Suprapubic skin (tissue), 3 donors: ENCODE data around the gene PREX1.

ENCODE experiments used
- POLR2A ChIP-seq, 2 donors: fragments of 450-650 bp; IDR thresholded peaks; one replicate each; pipeline ENCODE4 v1.6.1; 2017; ENCODE audit warnings: antibody characterized with exemption in 2 of 2, mild to moderate bottlenecking in 2 of 2, moderate library complexity in 2 of 2
- TF ChIP-seq, protein P1 (sequence below), 2 donors: fragments of 200-600 bp in 1 of 2; fragments of 450-650 bp in 1 of 2; sonication (generic) in 1 of 2; IDR thresholded peaks; one replicate each; pipeline ENCODE4 v1.5.1; 2016 to 2019; ENCODE audit warnings: antibody characterized with exemption in 2 of 2, mild to moderate bottlenecking in 1 of 2, moderate library complexity in 1 of 2

- TF ChIP-seq, protein P1, sequence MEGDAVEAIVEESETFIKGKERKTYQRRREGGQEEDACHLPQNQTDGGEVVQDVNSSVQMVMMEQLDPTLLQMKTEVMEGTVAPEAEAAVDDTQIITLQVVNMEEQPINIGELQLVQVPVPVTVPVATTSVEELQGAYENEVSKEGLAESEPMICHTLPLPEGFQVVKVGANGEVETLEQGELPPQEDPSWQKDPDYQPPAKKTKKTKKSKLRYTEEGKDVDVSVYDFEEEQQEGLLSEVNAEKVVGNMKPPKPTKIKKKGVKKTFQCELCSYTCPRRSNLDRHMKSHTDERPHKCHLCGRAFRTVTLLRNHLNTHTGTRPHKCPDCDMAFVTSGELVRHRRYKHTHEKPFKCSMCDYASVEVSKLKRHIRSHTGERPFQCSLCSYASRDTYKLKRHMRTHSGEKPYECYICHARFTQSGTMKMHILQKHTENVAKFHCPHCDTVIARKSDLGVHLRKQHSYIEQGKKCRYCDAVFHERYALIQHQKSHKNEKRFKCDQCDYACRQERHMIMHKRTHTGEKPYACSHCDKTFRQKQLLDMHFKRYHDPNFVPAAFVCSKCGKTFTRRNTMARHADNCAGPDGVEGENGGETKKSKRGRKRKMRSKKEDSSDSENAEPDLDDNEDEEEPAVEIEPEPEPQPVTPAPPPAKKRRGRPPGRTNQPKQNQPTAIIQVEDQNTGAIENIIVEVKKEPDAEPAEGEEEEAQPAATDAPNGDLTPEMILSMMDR (IDR thresholded peaks at IDR 0.05): no peak
- no peak for TF ChIP-seq POLR2A (IDR thresholded peaks at IDR 0.05)
Measured at GRCh38 chr20:48695255-48695654, 132.5 kb downstream of the PREX1 start.
